IMR-90 (cell line): ENCODE data around the gene MS4A6A. TPM values are rescaled to one million over a fixed set of nuclear protein-coding genes. Genes with fewer than 3 reads are reported as not detected.
"Not testable (repeated sequence)": the region's sequence is repeated elsewhere in the genome, so short reads cannot be mapped to it uniquely, and the experiment has no call there.

Experiments
- ATAC-seq: fragments of 200-7000 bp; cut with Tn5 transposase; 2 replicates; pipeline ENCODE4 v1.9.1; 2020; ENCODE audit warnings: low read depth, mild to moderate bottlenecking, moderate library complexity
- BruUV-seq: library from RNA; stranded (reverse); fragments of 400-500 nt; replicated peaks from 2 replicates; lab custom pipeline; 2021; lab: Mats Ljungman, UMichigan
- CTCF ChIA-PET: fragments of 300-600 bp; formaldehyde crosslinking; extraction: SDS; loops from one replicate; lab custom pipeline; 2021; ENCODE audit warnings: antibody characterized with exemption; lab: Yijun Ruan, JAX
- POLR2A ChIA-PET: fragments of 300-600 bp; sonication (Branson Sonifier 250); formaldehyde crosslinking; loops from one replicate; lab custom pipeline; 2022; ENCODE audit warnings: antibody characterized with exemption; ENCODE audit not compliant: unreplicated experiment; lab: Charles Lee
- DNase-seq: peaks from one replicate; pipeline ENCODE4 v3.0.0; 2013
- H2AFZ ChIP-seq: replicated peaks from 2 replicates; pipeline ENCODE3; 2013; ENCODE audit warnings: low read length, mild to moderate bottlenecking; ENCODE audit not compliant: poor library complexity
- H2AK5ac ChIP-seq: 2 replicates; pipeline ENCODE4 v1.6.1; 2013; ENCODE audit warnings: low read depth, low read length, inconsistent platforms
- H2AK9ac ChIP-seq: replicated peaks from 2 replicates; pipeline ENCODE3; 2013; ENCODE audit warnings: mild to moderate bottlenecking, low read depth, low read length, moderate library complexity; ENCODE audit not compliant: poor library complexity
- H2BK120ac ChIP-seq: 2 replicates; pipeline ENCODE4 v1.6.1; 2013; ENCODE audit warnings: low read depth, low read length, inconsistent platforms
- H2BK15ac ChIP-seq: 3 replicates; pipeline ENCODE4 v1.6.1; 2013; ENCODE audit warnings: low read depth, low read length, inconsistent platforms
- H2BK20ac ChIP-seq: 2 replicates; pipeline ENCODE4 v1.6.1; 2013; ENCODE audit warnings: low read depth, mild to moderate bottlenecking, inconsistent platforms, low read length, moderate library complexity
- H2BK5ac ChIP-seq: 2 replicates; pipeline ENCODE4 v1.6.1; 2013; ENCODE audit warnings: mild to moderate bottlenecking, low read depth, low read length, inconsistent platforms; ENCODE audit not compliant: poor library complexity, severe bottlenecking
- H3K14ac ChIP-seq: replicated peaks from 2 replicates; pipeline ENCODE4 v1.6.1; 2013; ENCODE audit warnings: low read depth, low read length, inconsistent platforms
- H3K18ac ChIP-seq: 2 replicates; pipeline ENCODE4 v1.6.1; 2013; ENCODE audit warnings: low read depth, low read length, control low read depth
- H3K23ac ChIP-seq: 2 replicates; pipeline ENCODE4 v1.6.1; 2013; ENCODE audit warnings: low read depth, low read length, inconsistent platforms
- H3K27ac ChIP-seq: 2 replicates; pipeline ENCODE4 v1.5.1; 2013; ENCODE audit warnings: mild to moderate bottlenecking, control low read depth, low read length; ENCODE audit not compliant: insufficient read depth
- H3K27me3 ChIP-seq: 2 replicates; pipeline ENCODE4 v1.6.1; 2013; ENCODE audit warnings: low read length; ENCODE audit not compliant: control insufficient read depth, insufficient read depth
- H3K36me3 ChIP-seq: 2 replicates; pipeline ENCODE4 v1.6.1; 2013; ENCODE audit warnings: low read length, mixed read lengths; ENCODE audit not compliant: control insufficient read depth, insufficient read depth
- H3K4ac ChIP-seq: 2 replicates; pipeline ENCODE4 v1.6.1; 2013; ENCODE audit warnings: low read depth, low read length, inconsistent platforms
- H3K4me1 ChIP-seq: 2 replicates; pipeline ENCODE4 v1.6.1; 2013; ENCODE audit warnings: low read length, mixed read lengths; ENCODE audit not compliant: control insufficient read depth, insufficient read depth
- H3K4me2 ChIP-seq: 2 replicates; pipeline ENCODE4 v1.6.1; 2013; ENCODE audit warnings: low read depth, mild to moderate bottlenecking, control low read depth, low read length, moderate library complexity
- H3K4me3 ChIP-seq: 2 replicates; pipeline ENCODE4 v1.5.1; 2013; ENCODE audit warnings: low read depth, mild to moderate bottlenecking, control low read depth, low read length, moderate library complexity; ENCODE audit not compliant: insufficient read depth
- H3K56ac ChIP-seq: 2 replicates; pipeline ENCODE4 v1.6.1; 2013; ENCODE audit warnings: low read length, inconsistent platforms; ENCODE audit not compliant: insufficient read depth; ENCODE audit errors: extremely low read depth
- H3K79me1 ChIP-seq, 2 experiments: 2 replicates each; pipeline ENCODE4 v1.6.1; 2013; ENCODE audit warnings: low read length in 2 of 2, inconsistent platforms in 1 of 2, low read depth in 1 of 2
- H3K9ac ChIP-seq: 2 replicates; pipeline ENCODE4 v1.6.1; 2013; ENCODE audit warnings: low read depth, low read length, control low read depth
- H3K9me1 ChIP-seq: 2 replicates; pipeline ENCODE4 v1.6.1; 2013; ENCODE audit warnings: low read length, inconsistent platforms; ENCODE audit not compliant: insufficient read depth
- H3K9me3 ChIP-seq: 2 replicates; pipeline ENCODE4 v1.6.1; 2013; ENCODE audit warnings: low read length; ENCODE audit not compliant: control insufficient read depth, insufficient read depth
- H4K20me1 ChIP-seq: 2 replicates; pipeline ENCODE4 v1.6.1; 2013; ENCODE audit warnings: low read length, inconsistent platforms; ENCODE audit not compliant: insufficient read depth
- H4K5ac ChIP-seq: 2 replicates; pipeline ENCODE4 v1.6.1; 2013; ENCODE audit warnings: mild to moderate bottlenecking, low read depth, low read length, control low read depth
- H4K8ac ChIP-seq, 2 experiments: 2 replicates each; pipeline ENCODE4 v1.6.1; 2013; ENCODE audit warnings: low read depth in 2 of 2, low read length in 2 of 2, control low read depth in 1 of 2, inconsistent platforms in 1 of 2
- H4K91ac ChIP-seq: 2 replicates; pipeline ENCODE4 v1.6.1; 2013; ENCODE audit warnings: low read depth, low read length, inconsistent platforms; ENCODE audit not compliant: insufficient read depth
- WGBS, 2 experiments: methylation state at CpG; one replicate each; pipeline versions ENCODE4 v1.1.5 to v1.1.7; 2013; ENCODE audit warnings: missing lambda C conversion rate in 2 of 2; ENCODE audit not compliant: insufficient read length in 1 of 2; ENCODE audit errors: extremely low coverage in 2 of 2; 5-methylcytosine and 5-hydroxymethylcytosine counted together
- dilution Hi-C: fragments of 300-500 bp; cut with HindIII; formaldehyde crosslinking; loops from one replicate; pipeline ENCODE4 v1.14.3; 2018; ENCODE audit warnings: low sequenced_read_pairs; ENCODE audit not compliant: unreplicated experiment
- in situ Hi-C: fragments of 300-500 bp; cut with MboI; formaldehyde crosslinking; loops from 3 replicates; pipeline ENCODE4 v1.14.3; 2019; ENCODE audit warnings: low sequenced_read_pairs, inconsistent platforms, mixed read lengths
- intact Hi-C: fragments of 100-400 bp; cut with micrococcal nuclease; formaldehyde crosslinking; loops from 2 replicates; pipeline ENCODE4 v1.10.0; 2022
- polyA plus RNA-seq, 3 experiments: library from polyadenylated mRNA; depleted of rRNA; stranded (reverse); fragments of >200 nt; gene quantifications; 2 replicates each; pipeline ENCODE4 v1.2.3, GENCODE V29; 2012; ENCODE audit warnings: low replicate concordance in 1 of 3
- total RNA-seq: library from RNA; depleted of rRNA; stranded (reverse); fragments of >200 nt; gene quantifications from 2 replicates; pipeline ENCODE4 v1.2.3, GENCODE V29; 2012

MS4A6A gene
- total and polyA plus RNA-seq, 2 of the 4 experiments (the other 2 are of a cell fraction): not detected

GRCh38 chr11:60128866-60129265, 54.0 kb downstream of the MS4A6A start:
- H3K23ac ChIP-seq, H3K18ac ChIP-seq, H3K4me3 ChIP-seq, H3K56ac ChIP-seq, H2AK5ac ChIP-seq, CTCF ChIA-PET, H3K9me3 ChIP-seq, H3K14ac ChIP-seq, in situ Hi-C loops, H3K36me3 ChIP-seq, H2BK5ac ChIP-seq, H3K79me1 ChIP-seq, H2AFZ ChIP-seq, ATAC-seq, H3K9me1 ChIP-seq, H3K4ac ChIP-seq, H4K8ac ChIP-seq, H2BK15ac ChIP-seq, H4K5ac ChIP-seq, H2BK20ac ChIP-seq, POLR2A ChIA-PET, H3K4me2 ChIP-seq, H3K9ac ChIP-seq, H4K20me1 ChIP-seq, H2BK120ac ChIP-seq, intact Hi-C loops, H3K27ac ChIP-seq, H4K91ac ChIP-seq, H2AK9ac ChIP-seq, BruUV-seq, H3K4me1 ChIP-seq, DNase-seq, dilution Hi-C loops, H3K27me3 ChIP-seq: not testable (repeated sequence)
- no CpG with 5 or more reads among the region's 4 CpGs for WGBS, 2 experiments
